ENCODE data around the gene ARL9.
A peak's percentile ranks its signal among the peaks of the same experiment; 100 is the strongest.

The ARL9 gene

GRCh38 chr4:56512166-56512565 lies 6.6 kb downstream of the ARL9 start:
- ATAC-seq: no peak
- no peak for TF ChIP-seq OSR1 (CRISPR knock-in tag; IDR thresholded peaks at IDR 0.05)
- TF ChIP-seq ESRRG (CRISPR knock-in tag; IDR thresholded peaks at IDR 0.05): no peak
- TF ChIP-seq GLIS3 (CRISPR knock-in tag; IDR thresholded peaks at IDR 0.05): no peak
- TF ChIP-seq ZNF8 (CRISPR knock-in tag; IDR thresholded peaks at IDR 0.05): no peak
- no peak for TF ChIP-seq CSDC2 (CRISPR knock-in tag; IDR thresholded peaks at IDR 0.05)
- TF ChIP-seq ISL1 (CRISPR knock-in tag; IDR thresholded peaks at IDR 0.05): no peak
- no peak for TF ChIP-seq ZFP30 (CRISPR knock-in tag; IDR thresholded peaks at IDR 0.05)
- no peak for TF ChIP-seq CSRNP3 (CRISPR knock-in tag; IDR thresholded peaks at IDR 0.05)
- no peak for TF ChIP-seq BACH2 (CRISPR knock-in tag; IDR thresholded peaks at IDR 0.05; ENCODE audit: borderline replicate concordance)
- TF ChIP-seq TOX (CRISPR knock-in tag; IDR thresholded peaks at IDR 0.05; ENCODE audit: borderline replicate concordance): no peak
- no peak for TF ChIP-seq RARB (CRISPR knock-in tag; IDR thresholded peaks at IDR 0.05)
- no peak for TF ChIP-seq ZNF70 (CRISPR knock-in tag; IDR thresholded peaks at IDR 0.05)
- no peak for TF ChIP-seq POU6F1 (CRISPR knock-in tag; IDR thresholded peaks at IDR 0.05; ENCODE audit: borderline replicate concordance, low read depth)
- TF ChIP-seq PATZ1 (CRISPR knock-in tag; IDR thresholded peaks at IDR 0.05; ENCODE audit: borderline replicate concordance): no peak

- TF ChIP-seq TOX (CRISPR knock-in tag; IDR thresholded peaks at IDR 0.05; ENCODE audit: borderline replicate concordance): no peak
- ATAC-seq: no peak
Measured at GRCh38 chr4:56513517-56513916, 7.9 kb downstream of the ARL9 start.

- ATAC-seq: peak; percentile 95
- 0 out of 2 replicates have a peak, but pooled peaks have one; percentile 5 for TF ChIP-seq ZNF8 (CRISPR knock-in tag; IDR thresholded peaks at IDR 0.05)
- no peak for TF ChIP-seq CREB5 (CRISPR knock-in tag; IDR thresholded peaks at IDR 0.05; ENCODE audit: low read depth)
Measured at GRCh38 chr4:56530269-56531148, 24.9 kb downstream of the ARL9 start.

GRCh38 chr4:56531149-56531770 lies 25.7 kb downstream of the ARL9 start:
- no peak for ATAC-seq

More at GRCh38 chr4:56531149-56531770, 25.7 kb downstream of the ARL9 start:
- TF ChIP-seq SNAI2 (CRISPR knock-in tag; IDR thresholded peaks at IDR 0.05) (no peak), ZFP30 (CRISPR knock-in tag; IDR thresholded peaks at IDR 0.05) (no peak), RARB (CRISPR knock-in tag; IDR thresholded peaks at IDR 0.05) (no peak), BACH2 (CRISPR knock-in tag; IDR thresholded peaks at IDR 0.05; ENCODE audit: borderline replicate concordance) (no peak), OSR1 (CRISPR knock-in tag; IDR thresholded peaks at IDR 0.05) (no peak), CREB5 (CRISPR knock-in tag; IDR thresholded peaks at IDR 0.05; ENCODE audit: low read depth) (no peak), GLIS3 (CRISPR knock-in tag; IDR thresholded peaks at IDR 0.05) (no peak), CSDC2 (CRISPR knock-in tag; IDR thresholded peaks at IDR 0.05) (no peak), ZFP3 (CRISPR knock-in tag; IDR thresholded peaks at IDR 0.05) (no peak), PPARA (CRISPR knock-in tag; IDR thresholded peaks at IDR 0.05; ENCODE audit: borderline replicate concordance) (no peak), TSHZ2 (CRISPR knock-in tag; IDR thresholded peaks at IDR 0.05) (no peak), ZC3H10 (CRISPR knock-in tag; IDR thresholded peaks at IDR 0.05) (no peak), CSRNP3 (CRISPR knock-in tag; IDR thresholded peaks at IDR 0.05) (no peak)

Data from SK-N-SH treated with all-trans-retinoic acid at 6 μM for 48 hours (cell line).